ENCODE results near the gene DLEC1. TPM values are rescaled to one million over a fixed set of nuclear protein-coding genes. Genes with fewer than 3 reads are reported as not detected.
A peak's percentile ranks its signal among the peaks of the same experiment; 100 is the strongest.
"Not testable (repeated sequence)": the region's sequence is repeated elsewhere in the genome, so short reads cannot be mapped to it uniquely, and the experiment has no call there.

Gene DLEC1
- total RNA-seq, 1 donor from 2014 or later, result 0.24 TPM

DNA sequence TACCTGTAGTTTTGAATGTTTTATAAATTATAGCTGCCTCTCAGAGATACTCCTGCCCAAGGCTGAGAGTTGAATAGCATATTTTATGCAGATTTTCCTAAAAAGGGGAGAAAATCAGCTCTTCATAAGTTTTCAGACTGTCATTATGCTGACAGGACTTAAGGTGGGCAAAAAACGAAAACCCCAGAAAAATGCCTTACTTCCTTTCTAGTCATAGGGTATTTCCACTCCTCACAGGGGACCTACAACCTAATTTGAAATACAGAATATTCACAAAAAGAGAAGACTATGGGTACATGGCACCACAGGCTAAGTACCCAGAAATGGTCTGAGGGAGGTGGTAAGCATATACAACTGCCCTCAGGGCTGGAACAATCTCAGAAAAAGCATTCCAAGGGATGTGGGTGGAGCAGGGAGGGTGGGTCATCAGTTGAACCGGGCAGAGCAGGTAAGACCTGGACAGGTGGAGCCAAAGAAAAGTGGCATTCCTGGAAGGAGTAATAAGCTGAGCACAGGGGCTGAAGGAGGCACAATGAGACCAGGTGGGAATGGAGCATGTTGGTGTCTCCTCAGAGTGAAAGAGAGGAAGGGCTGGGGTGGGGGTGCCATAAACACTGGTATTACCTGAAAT lies 115.7 kb downstream of the DLEC1 start:
- no peak for DNase-seq (ENCODE audit: low spot score)

DNA sequence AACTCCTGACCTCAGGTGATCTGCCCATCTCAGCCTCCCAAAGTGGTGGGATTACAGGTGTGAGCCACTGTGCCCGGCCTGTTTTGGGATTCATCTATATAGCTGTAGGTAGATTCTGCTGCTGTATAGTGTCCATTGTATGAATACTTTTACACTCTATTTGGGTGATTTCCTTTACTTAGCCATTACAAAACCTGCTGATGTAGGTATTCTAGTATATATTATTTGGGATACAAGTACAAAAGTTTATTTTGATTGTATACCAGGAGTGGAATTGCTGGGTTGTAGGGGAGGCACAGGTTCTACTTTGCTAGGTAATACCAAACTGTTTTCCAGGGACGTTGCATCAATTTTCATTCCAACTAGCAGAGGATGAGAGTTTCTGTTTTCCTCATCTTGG lies 116.8 kb downstream of the DLEC1 start:
- no peak for DNase-seq (ENCODE audit: low spot score)

DNA sequence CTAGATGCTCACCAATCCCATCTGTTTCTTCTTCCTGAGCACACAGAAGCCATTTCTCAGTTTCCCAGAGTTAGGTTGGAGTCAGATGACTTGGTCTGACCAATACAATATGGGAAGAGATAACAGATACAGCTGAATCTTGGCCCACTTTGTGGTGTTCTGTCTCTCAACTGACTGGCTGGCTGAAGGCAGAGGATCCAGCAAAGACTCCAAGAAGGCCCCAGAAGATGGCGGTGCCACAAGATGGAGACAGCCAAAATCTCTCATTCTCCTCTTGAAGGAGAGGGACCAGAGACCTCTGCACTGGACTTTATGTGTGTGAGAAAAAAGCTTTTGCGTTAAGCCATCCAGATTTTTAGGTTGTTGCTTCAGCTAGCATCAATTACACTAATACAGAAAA lies 118.1 kb downstream of the DLEC1 start:
- DNase-seq (ENCODE audit: low spot score), result no peak

DNA sequence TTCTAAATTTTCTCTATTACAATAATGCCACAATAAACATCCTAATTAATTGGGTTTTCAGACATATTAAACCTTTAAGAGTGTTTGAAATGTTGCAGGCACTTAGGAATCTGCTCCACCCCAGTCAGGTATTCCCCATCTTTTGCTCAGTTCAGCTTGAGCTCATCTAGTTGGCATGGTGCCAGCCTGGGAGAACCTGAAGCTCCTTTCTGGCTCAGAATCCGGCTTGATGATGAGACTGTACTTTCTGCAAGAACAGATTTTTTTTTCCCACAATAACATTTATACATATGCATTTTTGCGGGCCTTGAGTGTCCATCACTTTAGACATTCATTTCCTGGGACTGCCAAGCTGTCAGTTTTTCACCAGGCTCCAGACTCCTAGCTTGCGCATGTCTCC lies 118.6 kb downstream of the DLEC1 start:
- peak; percentile 74 for DNase-seq (ENCODE audit: low spot score)

DNA sequence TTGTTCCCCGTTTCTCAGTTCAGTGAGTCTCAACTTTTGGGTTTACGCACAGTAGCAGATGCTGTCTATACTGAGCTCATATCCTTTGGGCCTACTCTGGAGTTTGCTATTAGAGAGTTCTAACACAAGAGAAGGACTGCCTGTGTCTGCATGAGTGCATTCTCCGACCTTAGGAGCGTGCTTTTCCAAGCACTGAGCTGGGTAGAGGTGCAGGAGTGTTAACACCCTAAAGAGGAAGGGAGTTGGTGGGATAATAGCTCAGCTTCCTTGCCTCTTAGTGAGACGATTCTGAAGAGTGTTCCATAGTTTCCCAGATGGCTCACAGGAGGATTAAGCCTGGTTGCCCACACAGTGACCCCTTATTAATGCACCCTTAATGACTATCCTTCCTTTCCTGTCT lies 119.5 kb downstream of the DLEC1 start:
- no peak for DNase-seq (ENCODE audit: low spot score)

DNA sequence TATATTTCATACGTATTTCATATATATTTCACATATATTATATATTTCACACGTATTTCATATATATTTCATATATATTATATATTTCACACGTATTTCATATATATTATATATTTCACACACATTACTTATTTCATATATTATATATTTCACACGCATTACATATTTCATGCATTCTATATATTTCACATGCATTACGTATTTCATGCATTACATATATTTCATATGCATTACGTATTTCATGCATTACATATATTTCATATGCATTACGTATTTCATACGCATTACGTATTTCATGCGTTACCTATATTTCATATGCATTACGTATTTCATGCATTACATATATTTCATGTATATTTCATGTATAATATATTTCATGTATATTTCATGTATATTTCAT lies 121.7 kb downstream of the DLEC1 start:
- not testable (repeated sequence) for DNase-seq (ENCODE audit: low spot score)

DNA sequence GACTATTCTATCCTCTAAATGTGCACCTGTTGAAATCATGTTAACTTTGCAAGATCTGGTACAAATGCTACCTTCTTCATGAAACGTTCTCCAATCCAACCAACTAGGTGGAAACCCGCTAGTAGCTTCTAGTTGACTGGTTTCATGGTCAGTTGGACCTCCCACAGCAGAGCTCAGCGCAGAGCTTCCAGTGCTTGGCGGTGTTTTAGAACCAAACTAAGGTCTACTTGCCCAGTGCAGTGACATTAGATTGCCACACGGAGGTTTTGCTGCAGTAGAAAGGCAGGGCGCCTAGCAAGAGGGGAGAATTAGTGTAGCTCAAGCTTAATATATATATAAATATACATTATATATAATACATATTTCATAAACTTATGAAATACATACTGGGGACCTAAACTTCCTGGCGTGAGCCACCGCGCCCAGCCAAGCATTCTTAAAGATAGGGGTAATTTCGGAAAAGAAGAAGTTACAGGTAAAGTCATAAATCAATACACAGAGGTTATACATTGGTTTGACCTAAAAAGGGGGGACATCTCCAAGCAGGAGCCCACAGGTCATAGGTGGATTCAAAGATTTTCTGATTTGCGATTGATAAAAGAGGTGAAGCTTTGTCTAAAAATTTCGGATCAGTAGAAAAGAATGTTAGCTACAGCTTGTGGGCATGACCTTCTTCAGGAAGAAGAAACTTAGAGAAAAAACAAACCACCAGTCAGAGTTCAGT lies 124.3 kb downstream of the DLEC1 start:
- DNase-seq (ENCODE audit: low spot score), result no peak

DNA sequence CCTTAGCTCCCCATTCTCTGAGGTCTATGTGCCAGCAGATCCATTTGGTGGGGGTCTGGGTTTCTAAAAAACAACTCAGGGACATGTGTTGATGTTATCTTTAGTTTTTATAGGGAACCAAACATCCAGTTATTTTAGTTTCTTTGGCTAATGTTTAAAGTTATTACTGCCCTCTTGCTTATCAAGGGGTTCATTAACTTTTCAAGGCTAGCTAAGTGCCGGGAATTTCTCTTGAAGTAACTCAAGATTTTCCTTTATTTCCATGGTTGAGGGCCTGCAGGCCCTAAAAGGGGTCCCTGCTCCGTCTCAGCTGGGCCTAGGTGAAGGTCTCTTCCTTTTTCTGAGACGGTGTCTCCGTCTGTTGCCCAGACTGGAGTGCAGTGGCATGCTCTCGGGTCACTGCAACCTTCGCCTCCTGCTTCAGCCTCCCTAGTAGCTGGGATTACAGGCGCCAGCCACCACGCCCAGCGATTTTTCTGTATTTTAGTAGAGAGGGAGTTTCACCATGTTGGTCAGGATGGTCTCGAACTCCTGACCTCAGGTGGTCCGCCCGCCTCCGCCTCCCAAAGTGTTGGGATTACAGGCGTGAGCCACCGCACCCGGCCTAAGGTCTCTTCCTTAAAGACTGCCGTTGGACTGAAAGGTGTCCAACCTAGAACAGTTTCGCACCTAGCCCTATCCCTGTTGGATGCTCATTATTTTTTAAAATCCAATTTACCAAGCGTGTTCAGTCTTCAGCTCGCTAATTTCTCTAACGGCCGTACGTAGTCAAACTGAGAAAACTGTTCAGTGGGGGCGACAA lies 125.0 kb downstream of the DLEC1 start:
- no peak for DNase-seq (ENCODE audit: low spot score)

DNA sequence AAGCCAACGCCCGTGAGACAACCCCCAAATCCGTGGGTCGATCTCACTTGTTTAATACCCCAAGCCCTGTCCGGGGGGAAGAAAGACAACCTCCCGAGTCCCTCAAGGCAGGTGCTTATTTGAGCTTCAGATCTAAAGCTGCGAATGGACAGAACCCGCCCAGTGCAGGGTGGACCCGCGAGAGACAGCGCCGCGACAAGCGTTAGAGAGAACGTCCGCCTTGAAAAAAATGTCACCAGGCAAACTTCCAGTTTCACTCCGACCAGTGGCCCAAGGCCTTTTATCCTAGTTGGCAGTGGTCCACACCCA lies 125.6 kb downstream of the DLEC1 start:
- DNase-seq (ENCODE audit: low spot score), result no peak

DNA sequence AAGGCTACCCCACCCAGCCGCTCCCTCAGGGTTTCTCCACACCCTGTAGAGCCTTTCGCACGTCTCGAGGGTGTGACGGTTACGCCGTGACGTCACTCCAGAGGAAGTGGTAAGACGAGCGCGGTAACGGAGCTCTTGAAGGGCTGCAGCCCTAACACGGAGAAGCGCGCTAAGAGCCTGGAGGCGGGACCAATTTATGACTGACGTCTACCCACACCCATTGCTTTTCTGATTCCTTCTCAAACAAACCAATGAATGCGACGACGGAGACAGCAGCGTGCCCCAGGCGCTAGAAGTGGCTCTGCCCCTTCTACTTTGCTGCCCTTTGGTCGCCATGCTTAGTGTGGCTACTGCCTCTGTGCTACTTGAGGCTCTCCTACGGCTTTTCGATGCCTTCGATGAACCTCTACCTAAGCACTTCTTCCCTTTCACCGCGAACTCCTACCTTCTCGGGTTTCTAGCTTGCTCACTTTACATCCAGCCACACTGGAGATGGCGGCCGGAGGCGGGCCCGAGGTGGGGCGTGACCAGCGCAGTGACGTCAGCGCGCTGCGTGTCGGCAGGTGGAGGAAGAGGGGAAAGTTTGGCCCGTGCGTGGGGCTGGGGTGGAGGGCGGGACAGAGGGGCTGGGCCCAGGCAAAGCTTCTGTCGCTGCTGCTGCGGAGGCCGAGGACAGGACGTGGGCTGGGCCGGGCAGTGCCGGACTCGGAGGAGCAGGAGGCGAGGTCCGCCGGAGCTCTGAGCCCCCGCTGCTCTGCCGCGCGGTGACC lies 126.1 kb downstream of the DLEC1 start, which contains the start of gene OXSR1:
TSS of gene OXSR1 (plus strand) at position 586 of the 770 bp plus-strand sequence. CDS start 340 bp downstream, outside the sequence.
- DNase-seq (ENCODE audit: low spot score), result peak; percentile 100

DNA sequence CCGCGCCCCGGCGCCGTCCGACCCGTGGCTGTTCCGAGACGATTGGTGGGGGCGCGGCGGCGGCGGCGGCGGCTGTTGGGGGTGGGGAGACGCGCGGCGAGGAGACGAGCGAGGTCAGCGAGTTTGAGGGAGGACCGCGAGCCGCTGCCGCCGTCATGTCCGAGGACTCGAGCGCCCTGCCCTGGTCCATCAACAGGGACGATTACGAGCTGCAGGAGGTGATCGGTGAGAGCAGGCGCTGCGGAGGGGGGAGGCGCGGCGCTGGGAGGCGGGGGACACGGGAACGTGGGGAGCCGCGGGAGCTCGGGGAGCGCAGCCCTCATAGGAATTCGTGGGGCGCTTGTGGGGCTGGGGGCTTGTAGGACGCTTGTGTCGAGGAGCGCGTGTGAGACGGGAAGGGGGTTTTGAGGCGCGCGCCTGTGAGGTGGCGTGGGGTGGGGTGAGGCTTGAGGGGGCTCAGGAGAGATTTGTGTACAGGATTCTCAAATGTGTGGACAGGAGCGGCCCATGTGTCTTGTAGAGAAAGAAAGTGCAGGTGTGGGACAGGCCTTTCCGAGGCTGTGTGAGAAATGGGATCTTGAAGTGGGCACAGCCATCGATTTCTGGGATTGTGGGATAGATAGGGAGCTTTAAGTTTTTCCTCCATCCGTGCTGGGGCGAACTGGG lies 126.8 kb downstream of the DLEC1 start:
- no peak for DNase-seq (ENCODE audit: low spot score)

DNA sequence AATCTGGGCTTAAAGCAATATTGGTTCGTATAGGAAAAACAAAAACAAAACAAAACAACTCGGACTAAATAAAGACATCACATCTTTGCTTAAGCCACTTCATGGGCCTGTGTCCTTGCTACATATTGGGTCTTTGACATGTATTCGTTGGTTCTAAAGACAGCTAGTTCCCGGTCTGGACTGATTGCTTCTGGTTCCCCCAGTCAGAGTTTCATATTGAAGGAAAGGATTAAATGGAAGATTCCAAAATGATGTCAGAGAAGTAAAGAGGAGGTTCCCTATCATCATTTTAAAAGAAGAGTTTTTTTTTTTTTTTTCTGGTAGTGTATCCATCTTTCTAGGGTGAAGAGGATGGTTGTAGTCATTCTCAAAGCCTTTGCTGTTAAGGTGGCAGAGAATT lies 128.6 kb downstream of the DLEC1 start:
- no peak for DNase-seq (ENCODE audit: low spot score)

DNA sequence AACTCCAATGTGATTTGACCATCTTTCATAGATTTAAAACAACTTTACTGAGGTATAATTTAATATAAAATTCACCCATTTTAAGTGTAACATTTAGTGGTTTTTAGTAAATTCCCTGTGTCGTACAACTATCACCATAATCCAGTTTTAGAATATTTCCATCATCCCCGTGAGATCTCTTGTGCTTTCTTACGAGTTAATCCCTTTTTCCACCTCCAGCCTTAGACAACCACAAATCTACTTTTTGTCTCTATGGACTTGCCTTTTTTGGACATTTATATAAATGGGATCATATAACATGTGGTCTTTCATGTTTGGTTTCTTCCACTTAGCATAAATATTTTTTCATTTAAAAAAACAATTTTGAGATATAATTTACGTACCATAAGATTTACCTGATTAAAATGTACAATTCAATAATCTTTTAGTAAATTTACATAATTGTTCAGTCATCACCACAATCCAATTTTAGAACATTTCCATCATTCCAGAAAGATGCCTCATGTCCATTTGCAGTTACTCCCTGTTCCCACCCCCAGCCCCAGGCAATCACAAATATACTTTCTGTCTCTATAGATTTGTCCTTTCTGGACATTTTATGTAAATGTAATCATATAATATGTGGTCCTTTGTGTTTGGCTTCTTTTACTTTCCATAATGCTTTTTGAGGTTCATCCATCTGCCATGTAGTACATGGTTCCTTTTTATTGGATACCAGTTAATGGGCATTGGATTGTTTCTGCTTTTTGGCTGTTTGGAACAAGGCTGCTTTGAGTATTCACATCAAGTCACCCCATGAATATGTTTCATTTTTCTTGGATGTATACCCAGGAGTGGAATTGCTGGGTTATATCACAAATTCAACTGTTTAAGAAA lies 129.4 kb downstream of the DLEC1 start:
- DNase-seq (ENCODE audit: low spot score), result no peak

DNA sequence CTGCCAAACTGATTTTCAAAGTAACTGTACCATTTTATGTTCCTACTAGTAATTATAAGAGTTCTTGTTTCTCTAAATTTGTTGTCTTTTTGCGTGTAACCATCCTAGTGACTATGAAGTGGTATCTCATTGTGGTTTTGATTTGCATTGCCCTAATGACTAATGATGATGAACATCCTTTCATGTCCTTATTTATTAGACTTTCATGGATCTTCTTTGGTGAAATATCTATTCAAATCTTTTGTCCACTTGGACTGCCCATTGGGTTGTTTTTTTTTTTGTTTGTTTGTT lies 130.0 kb downstream of the DLEC1 start:
- no peak for DNase-seq (ENCODE audit: low spot score)

DNA sequence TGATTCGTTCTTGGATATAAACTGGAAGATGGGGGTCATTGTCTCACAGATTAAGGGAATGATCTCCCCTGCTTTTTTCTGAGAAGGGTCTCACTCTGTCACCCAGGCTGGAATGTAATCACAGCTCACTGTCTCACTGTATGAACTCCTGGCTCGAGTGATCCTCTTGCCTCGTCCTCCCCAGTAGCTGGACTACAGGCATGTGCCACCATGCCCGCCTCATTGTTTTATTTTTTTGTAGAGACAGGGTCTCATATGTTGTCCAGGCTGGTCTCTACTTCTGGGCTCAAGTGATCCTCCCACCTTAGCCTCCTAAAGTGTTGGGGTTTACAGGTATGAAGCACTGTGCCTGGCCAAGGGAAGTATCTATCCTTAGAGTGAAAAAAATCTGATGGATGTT lies 131.7 kb downstream of the DLEC1 start:
- no peak for DNase-seq (ENCODE audit: low spot score)

DNA sequence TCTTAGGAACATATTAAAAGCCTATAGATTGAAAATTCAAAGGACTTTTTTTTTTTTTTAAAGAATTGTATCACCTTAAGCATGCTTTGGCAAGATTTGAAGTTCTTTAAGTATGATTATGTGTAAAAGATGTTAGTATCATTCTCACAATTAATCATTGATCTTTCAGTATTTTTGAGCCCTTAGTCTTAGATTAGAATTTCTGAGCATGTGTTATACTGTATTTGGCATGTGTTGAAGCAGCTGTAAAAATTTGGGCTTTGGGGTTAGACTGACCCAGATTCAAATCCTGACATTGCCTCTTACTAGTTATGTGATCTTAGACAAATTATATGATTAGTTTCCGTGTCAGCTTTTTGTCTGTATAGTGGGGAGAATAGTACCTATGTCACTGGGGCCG lies 132.6 kb downstream of the DLEC1 start:
- DNase-seq (ENCODE audit: low spot score), result no peak

All from umbilical cord (tissue), 2 donors.